Neural cell (in vitro differentiated cells): Measurements from ENCODE around the gene HENMT1. TPM values are rescaled to one million over a fixed set of nuclear protein-coding genes. Genes with fewer than 3 reads are reported as not detected.

Experiments
- H2AFZ ChIP-seq: fragments of 200-600, 300-800 bp; sonication (generic), shearing (Covaris generic); 2 replicates; pipeline ENCODE4 v1.6.0; 2014; ENCODE audit warnings: low read depth, mild to moderate bottlenecking, antibody characterized with exemption, low read length, moderate library complexity
- H3F3A ChIP-seq: fragments of 200-600 bp; shearing (Covaris generic); 2 replicates; pipeline ENCODE4 v1.6.1; 2016; ENCODE audit warnings: mild to moderate bottlenecking, moderate library complexity, mixed read lengths, antibody characterized with exemption, low read length; ENCODE audit not compliant: insufficient read depth, poor library complexity, severe bottlenecking
- H3K27ac ChIP-seq: fragments of 200-600, 300-800 bp; sonication (generic), shearing (Covaris generic); 2 replicates; pipeline ENCODE4 v1.5.1; 2014; ENCODE audit warnings: mild to moderate bottlenecking, low read length, moderate library complexity
- H3K27me3 ChIP-seq: fragments of 300-800, 200-600 bp; sonication (generic), shearing (Covaris generic); 2 replicates; pipeline ENCODE4 v1.6.0; 2014; ENCODE audit warnings: mild to moderate bottlenecking, low read depth, low read length, moderate library complexity; ENCODE audit not compliant: insufficient read depth
- H3K36me3 ChIP-seq: fragments of 300-800, 200-600 bp; sonication (generic), shearing (Covaris generic); 2 replicates; pipeline ENCODE4 v1.5.1; 2014; ENCODE audit warnings: mild to moderate bottlenecking, antibody characterized with exemption, low read length, moderate library complexity; ENCODE audit not compliant: insufficient read depth
- H3K4me2 ChIP-seq: fragments of 300-800, 200-600 bp; sonication (generic), shearing (Covaris generic); 2 replicates; pipeline ENCODE4 v1.6.0; 2014; ENCODE audit warnings: mild to moderate bottlenecking, low read length
- H3K4me3 ChIP-seq: fragments of 300-800, 200-600 bp; sonication (generic), shearing (Covaris generic); 2 replicates; pipeline ENCODE4 v1.5.1; 2014; ENCODE audit warnings: mild to moderate bottlenecking, low read length, moderate library complexity
- H3K79me2 ChIP-seq: fragments of 200-600 bp; shearing (Covaris generic); replicated peaks from 2 replicates; pipeline ENCODE4 v1.6.0; 2014; ENCODE audit warnings: mild to moderate bottlenecking, low read length, moderate library complexity; ENCODE audit not compliant: insufficient read depth
- H3K9ac ChIP-seq: fragments of 300-800, 200-600 bp; sonication (generic), shearing (Covaris generic); 2 replicates; pipeline ENCODE4 v1.6.1; 2016; ENCODE audit warnings: mild to moderate bottlenecking, low read length, mixed read lengths
- H3K9me2 ChIP-seq: fragments of 200-600 bp; shearing (Covaris generic); 2 replicates; pipeline ENCODE4 v1.6.1; 2016; ENCODE audit warnings: mild to moderate bottlenecking, low read length, mixed read lengths; ENCODE audit not compliant: insufficient read depth
- H3K9me3 ChIP-seq: fragments of 200-600, 300-800 bp; sonication (generic), shearing (Covaris generic); 2 replicates; pipeline ENCODE4 v1.6.1; 2016; ENCODE audit warnings: mild to moderate bottlenecking, mixed run types, low read length, moderate library complexity, mixed read lengths
- H4K20me1 ChIP-seq: fragments of 200-600 bp; shearing (Covaris generic); 2 replicates; pipeline ENCODE4 v1.6.1; 2016; ENCODE audit warnings: mild to moderate bottlenecking, mixed run types; ENCODE audit not compliant: insufficient read depth
- EP300 ChIP-seq: fragments of 450-650 bp; conservative IDR thresholded peaks from 2 replicates; pipeline ENCODE4 v1.6.1; 2014; ENCODE audit warnings: antibody characterized with exemption, mild to moderate bottlenecking, moderate library complexity; ENCODE audit not compliant: poor library complexity, severe bottlenecking
- EZH2 ChIP-seq: fragments of 200-600, 300-800 bp; shearing (Covaris generic), sonication (generic); IDR thresholded peaks from 2 replicates; pipeline ENCODE4 v1.6.1; 2014; ENCODE audit warnings: antibody characterized with exemption, low read length, borderline replicate concordance, mild to moderate bottlenecking; ENCODE audit not compliant: insufficient read depth, poor library complexity, severe bottlenecking
- MXI1 ChIP-seq: fragments of 450-650 bp; conservative IDR thresholded peaks from 2 replicates; pipeline ENCODE4 v1.6.1; 2014; ENCODE audit warnings: antibody characterized with exemption, mild to moderate bottlenecking; ENCODE audit not compliant: poor library complexity, severe bottlenecking
- POLR2AphosphoS5 ChIP-seq: IDR thresholded peaks from 2 replicates; pipeline ENCODE4 v1.6.1; 2012
- RAD21 ChIP-seq: fragments of 450-650 bp; conservative IDR thresholded peaks from 2 replicates; pipeline ENCODE4 v1.6.1; 2014; ENCODE audit warnings: antibody characterized with exemption, mild to moderate bottlenecking, moderate library complexity
- REST ChIP-seq: IDR thresholded peaks from 2 replicates; pipeline ENCODE4 v1.6.1; 2012; ENCODE audit warnings: borderline replicate concordance
- SMC3 ChIP-seq: fragments of 450-650 bp; conservative IDR thresholded peaks from 2 replicates; pipeline ENCODE4 v1.6.1; 2014; ENCODE audit warnings: antibody characterized with exemption, mild to moderate bottlenecking, moderate library complexity; ENCODE audit not compliant: poor library complexity
- TAF1 ChIP-seq: IDR thresholded peaks from 2 replicates; pipeline ENCODE4 v1.6.1; 2012; ENCODE audit warnings: low read depth
- polyA plus RNA-seq: library from polyadenylated mRNA; depleted of rRNA; stranded (reverse); fragments of >200 nt; gene quantifications from 2 replicates; pipeline ENCODE4 v1.2.3, GENCODE V29; 2014
- TF ChIP-seq, protein P1 (sequence below): fragments of 450-650 bp; IDR thresholded peaks from 2 replicates; pipeline ENCODE4 v1.5.1; 2014; ENCODE audit warnings: antibody characterized with exemption, mild to moderate bottlenecking, moderate library complexity; ENCODE audit not compliant: poor library complexity, severe bottlenecking

HENMT1 gene
- polyA plus RNA-seq, 1 donor from 2014 or later, result 4.1 TPM

DNA sequence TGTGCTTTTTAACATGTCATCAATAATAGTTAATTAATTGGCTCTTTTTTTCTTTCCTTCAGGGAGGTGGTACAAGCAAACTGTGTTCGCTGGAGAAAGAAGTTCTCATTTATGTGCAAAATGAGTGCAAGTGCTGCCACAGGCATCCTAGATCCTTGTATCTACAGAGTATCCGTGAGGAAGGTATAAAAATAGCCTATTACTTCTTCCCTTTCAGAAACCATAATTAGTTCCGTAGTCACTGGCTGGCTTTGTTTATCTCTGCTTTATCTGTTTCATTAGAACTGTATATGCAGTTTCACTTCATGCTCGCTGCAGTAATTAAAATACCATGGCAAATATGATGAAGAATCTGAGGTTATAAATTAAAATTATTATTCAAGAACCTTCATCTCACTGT, 60.4 kb downstream of the HENMT1 start:
- Histone ChIP-seq H3F3A (no peaks in the 10 kb centered on the region), H3K4me2 (no peak overlapping the region), H3K27me3 (no peaks in the 10 kb centered on the region), H3K36me3 (no peaks in the 10 kb centered on the region), H3K4me3 (no peak overlapping the region), H2AFZ (no peak overlapping the region), H3K79me2 (no peaks in the 10 kb centered on the region), H3K27ac (no peak overlapping the region), H3K9me3 (no peaks in the 10 kb centered on the region), H4K20me1 (no peaks in the 10 kb centered on the region), H3K9me2 (no peaks in the 10 kb centered on the region), H3K9ac (no peak overlapping the region)
- TF ChIP-seq MXI1 (no peak), SMC3 (no peak), EP300 (no peak), TAF1 (no peak), EZH2 (no peak), RAD21 (no peak), POLR2AphosphoS5 (no peak), REST (no peak)
- TF ChIP-seq, protein P1, sequence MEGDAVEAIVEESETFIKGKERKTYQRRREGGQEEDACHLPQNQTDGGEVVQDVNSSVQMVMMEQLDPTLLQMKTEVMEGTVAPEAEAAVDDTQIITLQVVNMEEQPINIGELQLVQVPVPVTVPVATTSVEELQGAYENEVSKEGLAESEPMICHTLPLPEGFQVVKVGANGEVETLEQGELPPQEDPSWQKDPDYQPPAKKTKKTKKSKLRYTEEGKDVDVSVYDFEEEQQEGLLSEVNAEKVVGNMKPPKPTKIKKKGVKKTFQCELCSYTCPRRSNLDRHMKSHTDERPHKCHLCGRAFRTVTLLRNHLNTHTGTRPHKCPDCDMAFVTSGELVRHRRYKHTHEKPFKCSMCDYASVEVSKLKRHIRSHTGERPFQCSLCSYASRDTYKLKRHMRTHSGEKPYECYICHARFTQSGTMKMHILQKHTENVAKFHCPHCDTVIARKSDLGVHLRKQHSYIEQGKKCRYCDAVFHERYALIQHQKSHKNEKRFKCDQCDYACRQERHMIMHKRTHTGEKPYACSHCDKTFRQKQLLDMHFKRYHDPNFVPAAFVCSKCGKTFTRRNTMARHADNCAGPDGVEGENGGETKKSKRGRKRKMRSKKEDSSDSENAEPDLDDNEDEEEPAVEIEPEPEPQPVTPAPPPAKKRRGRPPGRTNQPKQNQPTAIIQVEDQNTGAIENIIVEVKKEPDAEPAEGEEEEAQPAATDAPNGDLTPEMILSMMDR, result no peak

DNA sequence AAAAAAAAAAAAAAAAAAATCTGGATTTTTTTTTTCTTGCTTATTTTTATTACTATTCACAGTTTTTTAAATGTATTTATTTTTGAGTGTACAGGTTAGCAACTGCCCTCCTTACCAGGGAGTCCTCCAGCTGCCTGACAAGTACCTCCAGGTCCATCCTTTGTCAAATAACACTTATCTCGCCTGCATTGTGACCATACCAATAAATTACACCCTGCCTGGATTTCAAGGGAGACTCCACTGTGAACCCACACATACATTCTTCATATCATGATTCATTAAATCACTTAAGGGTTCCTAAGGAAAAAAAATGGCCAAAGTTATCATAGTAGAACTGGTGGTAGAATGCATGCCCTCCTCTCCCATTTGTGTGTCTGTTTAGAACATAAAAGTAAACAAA, 62.6 kb downstream of the HENMT1 start:
- H2AFZ ChIP-seq, result no peak overlapping the region
- no peaks in the 10 kb centered on the region for H3K9me2 ChIP-seq
- H3K4me3 ChIP-seq, result no peak overlapping the region
- TF ChIP-seq POLR2AphosphoS5, result no peak
- TF ChIP-seq, protein P1, result no peak
- TF ChIP-seq MXI1, result no peak
- no peak for TF ChIP-seq EP300
- TF ChIP-seq SMC3, result no peak
- no peak for TF ChIP-seq RAD21
- TF ChIP-seq EZH2, result no peak
- no peak for TF ChIP-seq TAF1
- TF ChIP-seq REST, result no peak
- H3K27me3 ChIP-seq, result no peaks in the 10 kb centered on the region
- no peaks in the 10 kb centered on the region for H3K36me3 ChIP-seq
- H3K27ac ChIP-seq, result no peak overlapping the region
- H3K9me3 ChIP-seq, result no peaks in the 10 kb centered on the region
- no peak overlapping the region for H3K4me2 ChIP-seq
- no peaks in the 10 kb centered on the region for H3K79me2 ChIP-seq
- H3K9ac ChIP-seq, result no peak overlapping the region
- no peaks in the 10 kb centered on the region for H3F3A ChIP-seq
- H4K20me1 ChIP-seq, result no peaks in the 10 kb centered on the region
